Activated naive CD4-positive, alpha-beta T cell treated with Interleukin-2 at 50 U/mL for 16 hours (primary cell): ENCODE measurements around the gene ZBTB24.

Experiments
- DNase-seq: peaks from one replicate; pipeline ENCODE4 v3.0.0-alpha.2; 2020

ZBTB24 gene

GRCh38 chr6:109498052-109498451, 15.0 kb upstream of the ZBTB24 start:
- no peak for DNase-seq

DNA sequence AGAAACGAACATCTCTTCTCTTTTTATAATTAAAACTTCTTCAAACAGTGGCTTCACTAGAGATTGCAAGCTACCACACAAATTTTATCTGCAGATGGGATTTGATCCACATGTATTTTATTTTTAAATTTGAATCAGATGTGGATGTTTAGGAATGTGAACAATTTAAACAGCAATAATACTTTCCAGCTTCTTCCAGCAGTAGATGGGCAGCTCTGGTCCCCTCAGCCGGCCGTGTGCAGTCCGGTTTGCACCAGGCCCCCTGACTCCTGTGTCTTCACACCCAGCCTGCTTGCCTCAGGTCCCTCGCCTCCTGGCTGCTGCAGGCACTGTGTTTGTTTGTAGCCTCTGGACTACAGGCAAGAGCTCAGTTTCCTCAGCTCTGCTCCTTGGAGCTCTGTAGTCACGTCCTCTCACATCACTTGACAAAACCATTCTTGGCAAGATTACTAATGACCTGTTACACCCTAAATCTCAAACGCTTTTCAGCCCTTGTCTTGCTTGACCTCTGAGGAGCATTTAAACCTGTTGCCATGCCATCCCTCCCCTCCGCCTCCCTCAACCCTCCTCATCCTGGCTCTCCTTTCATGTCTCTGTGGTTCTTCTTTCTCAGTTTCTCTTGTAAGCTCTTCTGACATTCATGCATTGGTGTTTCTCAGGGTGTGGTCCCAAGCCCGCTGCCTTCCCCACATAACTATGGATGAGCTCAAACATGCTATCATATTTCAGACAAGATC, 13.2 kb upstream of the ZBTB24 start:
- no peak for DNase-seq

DNA sequence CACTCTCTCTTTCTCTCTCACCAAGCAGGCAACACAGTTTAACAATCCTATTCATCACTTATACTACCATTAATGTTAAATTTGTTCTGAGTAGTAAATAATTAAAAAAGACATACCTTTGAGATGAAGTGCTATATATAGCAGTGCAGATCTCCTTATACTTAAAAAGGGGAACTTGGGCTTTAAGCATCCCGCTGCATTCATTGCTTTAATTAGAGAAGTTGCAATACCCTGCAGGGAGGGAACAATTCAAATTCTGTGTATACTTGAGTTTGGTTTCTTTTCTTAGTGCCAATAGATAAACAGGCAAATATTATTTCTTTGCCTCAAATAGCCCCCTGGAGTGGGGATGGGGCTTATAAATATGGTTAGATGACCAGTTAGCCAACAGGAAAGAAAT, 10.8 kb upstream of the ZBTB24 start:
- no peak for DNase-seq

DNA sequence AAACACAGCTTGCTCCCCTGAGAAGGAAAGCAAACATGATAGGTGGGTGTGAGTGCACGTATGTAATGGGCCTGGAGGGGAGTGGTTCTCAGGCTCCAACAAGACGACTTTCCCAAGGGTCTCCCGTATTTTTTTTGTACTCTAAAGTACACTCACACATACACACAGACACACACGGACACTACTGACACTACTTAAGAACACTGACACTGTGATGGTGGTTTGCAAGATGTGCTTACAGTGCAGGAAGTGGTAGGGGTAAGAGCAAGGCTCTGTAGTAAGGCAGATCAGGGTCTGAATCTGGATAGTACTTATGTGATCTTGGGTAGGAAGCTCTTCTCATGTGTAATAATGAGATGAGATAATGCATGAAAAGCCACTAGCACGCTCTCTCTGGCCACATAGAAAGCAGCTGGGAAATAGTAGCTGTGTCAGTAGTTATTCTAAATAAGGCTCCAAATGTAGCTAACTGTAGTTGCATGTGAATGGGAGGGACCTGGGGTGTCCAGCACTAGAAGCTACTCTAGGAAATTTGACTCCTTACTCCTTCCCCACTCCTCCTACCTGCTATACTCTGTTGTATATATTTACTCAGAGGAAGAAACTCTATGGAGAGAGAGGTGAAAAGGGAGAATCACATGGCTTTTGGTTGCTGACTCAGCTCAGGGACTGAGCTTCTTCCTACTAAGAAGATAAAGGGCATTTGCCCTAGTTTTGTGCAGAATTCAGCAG, 8.4 kb upstream of the ZBTB24 start:
- DNase-seq, result no peak

DNA sequence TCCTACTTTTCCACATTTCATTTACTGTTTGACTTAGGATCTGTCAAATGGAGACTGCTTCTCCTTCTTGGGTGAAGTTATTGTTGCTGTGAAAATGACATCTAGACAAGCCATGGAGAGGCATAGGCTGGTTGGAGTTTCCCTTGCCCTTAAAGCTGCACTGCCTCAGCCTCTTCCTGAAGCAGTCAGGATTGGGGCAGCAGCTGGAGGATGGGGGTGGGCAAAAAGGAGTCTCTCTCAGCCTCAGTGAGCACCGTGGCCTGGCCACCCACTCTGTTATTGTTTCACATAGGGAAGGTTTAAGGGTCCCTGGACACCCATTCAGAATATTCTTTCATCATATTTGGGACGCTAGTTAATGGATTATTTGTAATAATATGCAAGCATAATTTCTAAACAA, 7.7 kb upstream of the ZBTB24 start:
- DNase-seq, result no peak

- DNase-seq, result no peak
Observed at GRCh38 chr6:109488001-109488400, 5.0 kb upstream of the ZBTB24 start.

DNA sequence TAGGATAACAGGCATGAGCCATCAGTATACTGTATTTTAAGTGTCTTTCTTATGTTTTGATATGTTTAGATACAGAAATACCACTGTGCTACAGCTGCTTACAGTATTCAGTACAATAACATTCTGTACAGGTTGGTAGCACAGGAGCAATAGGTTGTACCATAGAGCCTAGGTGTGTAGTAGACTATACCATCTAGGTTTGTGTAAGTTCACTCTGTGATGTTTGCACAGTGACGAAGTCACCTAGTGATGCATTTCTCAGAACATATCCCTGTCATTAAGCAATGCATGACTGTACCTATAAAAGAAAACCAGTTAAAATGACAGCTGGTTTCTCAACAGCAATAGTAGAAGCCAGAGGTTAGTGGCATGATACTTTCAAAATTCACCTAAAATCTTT, 3.0 kb upstream of the ZBTB24 start:
- no peak for DNase-seq

- no peak for DNase-seq
Observed at GRCh38 chr6:109485266-109485935, 2.4 kb upstream of the ZBTB24 start.

DNA sequence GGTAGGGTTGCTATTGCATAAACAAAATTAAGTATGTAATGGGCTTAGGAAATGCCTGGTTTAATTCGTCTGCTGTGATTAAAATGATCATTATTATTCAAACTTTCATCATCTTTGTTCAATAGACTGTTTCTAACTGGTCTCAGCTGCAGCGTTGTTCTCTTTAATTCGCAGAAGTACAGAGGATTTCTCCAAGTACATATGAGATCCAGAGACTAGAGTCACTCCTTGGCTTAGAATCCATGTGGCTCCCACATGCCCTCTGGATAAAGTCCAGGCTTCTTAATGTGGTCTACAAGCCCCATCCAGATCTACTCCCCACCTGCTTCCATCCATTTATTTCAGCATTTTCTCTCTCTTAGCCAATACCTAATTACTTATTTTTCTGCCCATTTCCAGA, 1.1 kb upstream of the ZBTB24 start:
- DNase-seq, result no peak

DNA sequence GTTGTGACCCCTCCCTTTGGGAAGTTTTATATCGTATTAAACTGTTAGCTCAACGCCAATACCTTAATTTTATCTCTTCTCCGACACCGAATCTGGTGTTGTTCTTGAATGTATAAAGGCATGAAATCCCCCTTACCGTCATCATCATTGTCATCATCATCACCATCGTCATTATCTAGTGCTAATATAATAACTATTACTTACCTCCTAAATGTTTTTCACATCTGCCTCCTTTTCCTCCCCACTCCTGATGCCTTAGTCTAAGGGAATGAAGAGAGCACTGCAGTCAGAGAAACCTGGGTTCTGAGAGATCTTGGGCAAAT, 677 bp upstream of the ZBTB24 start:
- DNase-seq, result no peak

- DNase-seq, result no peak
Observed at GRCh38 chr6:109480993-109481480, 2.0 kb downstream of the ZBTB24 start.

DNA sequence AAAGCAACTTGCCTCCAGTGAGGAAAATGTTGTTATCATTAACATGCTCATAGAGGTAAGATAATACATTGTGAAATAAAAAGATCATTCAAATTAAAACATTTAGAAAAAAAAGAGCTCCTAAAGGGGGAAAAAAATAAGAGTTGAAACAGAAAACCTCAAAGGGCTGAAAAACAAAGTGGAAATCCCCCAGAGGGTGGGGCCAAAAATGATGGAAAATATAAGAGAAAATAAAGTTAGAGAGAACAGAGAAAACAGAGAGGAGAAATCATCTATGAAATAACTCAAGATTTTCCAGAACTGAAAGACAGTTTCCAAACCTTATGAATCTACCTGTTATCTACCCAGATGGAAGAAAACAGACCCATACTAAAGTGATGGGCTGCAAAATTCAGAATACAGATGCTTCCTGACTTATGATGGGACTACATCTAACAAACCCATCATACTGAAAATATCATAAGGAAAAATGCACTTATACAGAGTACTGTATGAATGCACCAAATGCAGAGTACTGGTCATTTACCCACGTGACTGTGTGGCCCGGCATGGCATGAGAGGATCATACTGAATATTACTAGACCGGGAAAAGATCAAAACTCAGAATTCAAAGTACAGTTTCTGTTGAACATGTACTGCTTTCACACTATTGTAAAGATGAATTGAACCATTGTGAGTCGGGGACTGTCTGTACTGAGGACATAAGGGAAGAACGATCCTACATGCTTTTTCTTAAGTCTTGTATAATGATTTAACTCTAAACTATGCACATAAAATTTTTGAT, 4.0 kb downstream of the ZBTB24 start:
- peak; percentile 29 for DNase-seq

- DNase-seq, result no peak
Observed at GRCh38 chr6:109478222-109478805, 4.7 kb downstream of the ZBTB24 start.

DNA sequence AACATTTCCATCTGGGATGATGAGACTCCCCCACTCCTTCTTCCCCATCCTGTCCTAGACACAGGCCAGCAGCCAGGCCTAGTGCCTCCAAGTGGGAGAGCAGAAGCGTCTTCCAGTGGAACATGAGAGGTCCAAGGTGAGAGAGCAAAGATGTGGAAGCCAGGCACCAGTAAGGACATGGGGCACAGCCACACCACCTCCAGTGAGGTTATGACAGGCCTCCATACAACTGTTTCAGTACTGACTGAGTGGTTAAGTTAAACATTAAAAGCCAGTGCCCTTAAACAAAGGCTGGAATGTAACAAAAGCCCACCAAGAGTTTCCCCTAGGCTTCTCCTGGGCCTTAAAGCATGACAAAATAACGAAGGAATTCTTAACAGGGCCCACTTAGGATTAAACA, 5.3 kb downstream of the ZBTB24 start:
- no peak for DNase-seq

DNA sequence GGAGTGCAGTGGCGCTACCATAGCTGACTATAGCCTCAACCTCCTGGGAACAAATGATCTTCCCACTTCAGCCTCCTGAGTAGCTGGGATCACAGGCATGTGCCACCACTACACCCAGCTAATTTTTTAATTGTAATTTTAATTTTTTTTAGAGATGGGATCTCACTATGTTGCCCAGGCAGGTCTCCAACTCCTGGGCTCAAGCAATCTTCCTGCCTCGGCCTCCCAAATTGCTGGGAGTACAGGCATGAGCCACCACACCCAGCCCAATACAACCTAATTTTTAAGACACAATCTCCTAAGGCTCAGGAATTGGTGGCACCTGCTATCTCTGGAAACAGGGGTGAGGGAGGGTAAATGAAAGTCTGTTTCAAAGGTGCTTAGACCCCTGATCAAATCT, 5.8 kb downstream of the ZBTB24 start:
- no peak for DNase-seq

DNA sequence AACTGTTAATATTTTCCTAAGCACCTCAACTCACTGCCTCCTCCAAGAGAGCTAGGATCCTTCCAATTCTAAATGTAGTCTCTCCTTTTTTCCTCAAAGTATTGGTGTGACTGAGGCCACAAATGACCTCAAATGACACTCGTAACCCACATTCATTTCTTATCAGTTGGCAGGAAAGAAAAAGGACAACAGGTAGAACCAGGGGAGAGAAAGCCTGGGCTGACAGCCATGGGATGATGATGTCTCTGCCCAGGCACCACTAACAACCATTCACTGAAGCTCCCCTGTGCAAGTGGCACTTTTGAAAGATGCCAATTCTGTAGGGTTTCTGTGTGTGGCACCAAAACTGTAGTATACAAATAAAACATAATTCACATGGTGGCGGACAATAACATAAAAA, 7.4 kb downstream of the ZBTB24 start:
- DNase-seq, result no peak

GRCh38 chr6:109474995-109475394, 8.0 kb downstream of the ZBTB24 start:
- no peak for DNase-seq

GRCh38 chr6:109473120-109473519, 9.9 kb downstream of the ZBTB24 start:
- DNase-seq, result no peak

DNA sequence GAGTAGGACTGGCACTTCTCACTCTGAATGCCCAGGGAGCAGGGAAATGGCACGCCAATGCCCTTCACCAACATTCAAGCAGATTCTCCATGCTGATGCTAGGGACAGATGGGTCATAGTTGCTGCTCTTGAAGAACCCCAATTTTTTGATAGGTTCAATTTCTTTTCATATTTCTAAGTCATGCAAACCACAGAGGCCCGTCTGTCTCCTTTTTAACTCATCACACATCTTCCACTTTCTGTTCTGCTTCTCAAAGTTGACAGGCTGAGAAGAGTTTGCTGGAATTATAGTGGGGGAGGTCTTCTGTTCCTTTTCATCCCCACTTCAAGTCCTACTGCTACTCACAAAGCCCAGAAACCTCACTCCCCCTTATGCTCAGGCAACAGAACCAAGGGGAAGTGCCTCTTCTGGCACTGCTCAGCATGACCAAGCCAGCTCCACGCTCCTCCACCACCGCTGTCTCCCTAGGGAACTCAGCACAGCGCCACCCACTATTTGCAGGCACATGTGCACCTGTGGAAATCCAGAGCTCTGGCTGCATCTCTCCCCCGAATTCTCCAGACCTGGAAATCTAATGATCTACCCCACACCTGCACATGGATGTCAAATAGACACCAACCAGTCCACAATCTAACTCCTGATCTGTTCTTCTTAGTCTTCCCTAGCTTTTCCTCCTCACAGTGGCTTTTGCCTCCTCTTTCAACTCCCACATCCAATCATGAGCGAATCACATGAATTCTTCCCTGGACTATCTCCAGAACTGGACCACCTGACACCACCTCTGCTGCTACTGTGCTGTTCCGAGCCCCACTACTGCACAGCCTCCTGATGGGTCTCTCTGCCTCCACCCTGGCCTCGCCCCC, 10.7 kb downstream of the ZBTB24 start:
- DNase-seq, result no peak

DNA sequence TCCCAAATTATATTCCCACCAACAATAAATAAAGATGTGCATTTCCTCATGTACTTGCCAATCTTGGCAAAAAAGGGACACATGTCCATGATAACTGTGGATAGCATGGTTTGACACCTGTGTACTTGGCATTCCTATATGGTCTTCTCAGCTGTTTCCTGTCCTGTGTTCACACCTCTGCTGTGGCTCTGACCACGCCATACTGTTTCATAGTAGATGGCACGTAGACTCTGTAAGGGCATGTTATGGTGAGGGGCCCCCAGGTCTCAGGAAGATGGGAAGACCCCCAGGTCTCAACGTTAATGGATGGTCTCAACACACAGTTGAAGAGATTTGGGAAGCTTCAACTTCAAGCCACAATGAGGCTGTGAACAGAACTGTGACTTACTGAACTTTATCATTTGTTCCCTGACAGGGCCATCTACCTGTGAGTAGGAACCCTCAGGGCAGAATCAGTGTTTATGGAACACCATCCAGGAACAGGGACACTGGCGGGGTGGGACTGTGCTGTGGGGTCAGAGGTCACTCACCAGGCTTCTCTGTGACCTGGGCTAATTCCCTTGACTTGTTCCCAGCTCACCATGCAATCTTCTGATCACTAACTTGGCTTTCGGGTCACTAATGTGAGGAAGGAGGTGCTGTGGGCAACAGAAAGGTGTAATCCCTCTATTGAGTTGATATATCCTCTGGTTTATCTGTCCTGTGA, 11.8 kb downstream of the ZBTB24 start:
- no peak for DNase-seq

GRCh38 chr6:109469591-109470189, 13.3 kb downstream of the ZBTB24 start:
- no peak for DNase-seq
